LNCAP (cell line): ENCODE results near the gene PIP5KL1.

Experiments used
- CTCF ChIP-seq: fragments of 450-650 bp; IDR thresholded peaks from 2 replicates; pipeline ENCODE4 v1.5.1; 2017; ENCODE audit warnings: mild to moderate bottlenecking

PIP5KL1 gene

GRCh38 chr9:127971357-127972235 lies 41.0 kb upstream of the PIP5KL1 start:
- TF ChIP-seq CTCF = no peak

GRCh38 chr9:127970401-127971313 lies 40.1 kb upstream of the PIP5KL1 start:
- no peak for TF ChIP-seq CTCF

- no peak for TF ChIP-seq CTCF
Observed at GRCh38 chr9:127968700-127969383, 38.3 kb upstream of the PIP5KL1 start.

GRCh38 chr9:127968042-127968441 lies 37.5 kb upstream of the PIP5KL1 start:
- TF ChIP-seq CTCF = no peak

- no peak for TF ChIP-seq CTCF
Observed at GRCh38 chr9:127967151-127967809, 36.7 kb upstream of the PIP5KL1 start.

GRCh38 chr9:127966416-127967150 lies 36.0 kb upstream of the PIP5KL1 start:
- TF ChIP-seq CTCF = no peak
